ENCODE measurements around the gene PLK3. TPM values are rescaled to one million over a fixed set of nuclear protein-coding genes. Genes with fewer than 3 reads are reported as not detected.

Gene PLK3
- total and polyA plus RNA-seq, 2 donors from 2014 or later, result 4.4 to 24.3 TPM

DNA sequence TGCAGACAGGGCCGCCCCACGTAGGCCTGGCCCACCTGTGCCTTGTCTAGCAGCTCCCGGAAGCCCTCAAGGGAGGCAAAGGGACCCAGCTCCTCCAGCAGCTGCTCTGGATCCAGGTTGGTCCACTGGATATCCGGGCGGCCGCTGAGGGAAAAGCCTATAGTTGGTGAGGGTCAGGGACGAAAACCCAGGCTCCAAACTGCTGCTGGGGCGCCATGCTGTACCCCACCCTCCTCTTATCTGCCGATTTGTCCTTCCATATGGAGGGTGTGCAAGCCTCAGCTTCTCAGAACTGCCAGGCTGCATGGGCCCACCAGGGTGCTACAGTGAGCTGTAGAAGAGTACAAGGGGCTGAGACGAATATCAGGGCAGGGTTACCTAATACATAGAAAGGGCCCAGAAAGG is 30.7 kb downstream of the PLK3 start:
- no peak for DNase-seq
- intact Hi-C loops (cut with DNase I), result loop anchor here (10.0 kb wide), 1 partner anchor 46 kb away; the partner anchor contains the start of gene BEST4
- no peak for FAIRE-seq
- TF ChIP-seq, protein P1, sequence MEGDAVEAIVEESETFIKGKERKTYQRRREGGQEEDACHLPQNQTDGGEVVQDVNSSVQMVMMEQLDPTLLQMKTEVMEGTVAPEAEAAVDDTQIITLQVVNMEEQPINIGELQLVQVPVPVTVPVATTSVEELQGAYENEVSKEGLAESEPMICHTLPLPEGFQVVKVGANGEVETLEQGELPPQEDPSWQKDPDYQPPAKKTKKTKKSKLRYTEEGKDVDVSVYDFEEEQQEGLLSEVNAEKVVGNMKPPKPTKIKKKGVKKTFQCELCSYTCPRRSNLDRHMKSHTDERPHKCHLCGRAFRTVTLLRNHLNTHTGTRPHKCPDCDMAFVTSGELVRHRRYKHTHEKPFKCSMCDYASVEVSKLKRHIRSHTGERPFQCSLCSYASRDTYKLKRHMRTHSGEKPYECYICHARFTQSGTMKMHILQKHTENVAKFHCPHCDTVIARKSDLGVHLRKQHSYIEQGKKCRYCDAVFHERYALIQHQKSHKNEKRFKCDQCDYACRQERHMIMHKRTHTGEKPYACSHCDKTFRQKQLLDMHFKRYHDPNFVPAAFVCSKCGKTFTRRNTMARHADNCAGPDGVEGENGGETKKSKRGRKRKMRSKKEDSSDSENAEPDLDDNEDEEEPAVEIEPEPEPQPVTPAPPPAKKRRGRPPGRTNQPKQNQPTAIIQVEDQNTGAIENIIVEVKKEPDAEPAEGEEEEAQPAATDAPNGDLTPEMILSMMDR (IDR thresholded peaks at IDR 0.05; ENCODE audit: borderline replicate concordance, extremely low read depth, insufficient read depth), result no peak
- Histone ChIP-seq H3K4me3 (ENCODE audit: low read length in 3 of 3) (no peak overlapping the region), H3K9ac (ENCODE audit: low read length in 3 of 3) (no peak overlapping the region), H3K9me3 (ENCODE audit: control insufficient read depth in 2 of 3, insufficient read depth in 1 of 3, low read length in 3 of 3) (no peaks in the 10 kb centered on the region), H3K36me3 (ENCODE audit: control insufficient read depth in 2 of 3, insufficient read depth in 3 of 3, low read length in 3 of 3) (no peaks in the 10 kb centered on the region), H3K27me3 (ENCODE audit: control insufficient read depth, insufficient read depth, low read length) (no peaks in the 10 kb centered on the region), H3K4me1 (ENCODE audit: control insufficient read depth in 2 of 3, insufficient read depth in 2 of 3, low read depth in 1 of 3, low read length in 3 of 3) (peaks cover 0 to under 1% (median 0%) of the 10 kb centered on the region in 3 donors), H3K27ac (ENCODE audit: low read depth in 2 of 2, low read length in 2 of 2) (no peak overlapping the region)

DNA sequence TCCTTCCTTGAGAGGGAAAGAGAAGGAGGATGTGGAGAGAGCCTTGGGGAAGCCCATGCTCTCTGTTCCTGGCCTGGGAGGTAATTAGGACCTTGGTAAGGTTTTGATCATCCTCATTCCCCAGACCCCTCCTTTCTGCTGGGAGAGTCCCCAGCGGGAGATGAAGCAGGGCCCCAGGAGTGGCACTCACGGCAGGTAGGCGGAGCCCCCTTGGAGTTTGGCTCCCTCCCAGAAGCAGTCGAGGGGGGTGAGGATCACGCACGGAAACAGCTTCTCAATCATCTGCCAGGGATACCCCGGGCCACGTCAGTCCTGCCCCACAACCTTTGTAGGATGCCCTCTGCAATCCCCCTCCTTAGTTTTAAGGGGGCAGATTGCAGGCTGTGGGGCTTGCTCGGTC is 31.3 kb downstream of the PLK3 start:
- FAIRE-seq (no peak), DNase-seq (no peak)
- H3K9ac ChIP-seq (ENCODE audit: low read length in 3 of 3), result no peak overlapping the region
- no peaks in the 10 kb centered on the region for H3K9me3 ChIP-seq (ENCODE audit: control insufficient read depth in 2 of 3, insufficient read depth in 1 of 3, low read length in 3 of 3)
- TF ChIP-seq, protein P1 (IDR thresholded peaks at IDR 0.05; ENCODE audit: borderline replicate concordance, extremely low read depth, insufficient read depth), result no peak
- H3K27ac ChIP-seq (ENCODE audit: low read depth in 2 of 2, low read length in 2 of 2), result no peak overlapping the region
- H3K27me3 ChIP-seq (ENCODE audit: control insufficient read depth, insufficient read depth, low read length), result no peaks in the 10 kb centered on the region
- peaks cover 0 to 2% (median 0%) of the 10 kb centered on the region in 3 donors for H3K4me1 ChIP-seq (ENCODE audit: control insufficient read depth in 2 of 3, insufficient read depth in 2 of 3, low read depth in 1 of 3, low read length in 3 of 3)
- H3K4me3 ChIP-seq (ENCODE audit: low read length in 3 of 3), result no peak overlapping the region
- H3K36me3 ChIP-seq (ENCODE audit: control insufficient read depth in 2 of 3, insufficient read depth in 3 of 3, low read length in 3 of 3), result no peaks in the 10 kb centered on the region
- intact Hi-C loops (cut with DNase I), result loop anchor here (10.0 kb wide), 1 partner anchor 47 kb away; the partner anchor contains the start of gene BEST4

DNA sequence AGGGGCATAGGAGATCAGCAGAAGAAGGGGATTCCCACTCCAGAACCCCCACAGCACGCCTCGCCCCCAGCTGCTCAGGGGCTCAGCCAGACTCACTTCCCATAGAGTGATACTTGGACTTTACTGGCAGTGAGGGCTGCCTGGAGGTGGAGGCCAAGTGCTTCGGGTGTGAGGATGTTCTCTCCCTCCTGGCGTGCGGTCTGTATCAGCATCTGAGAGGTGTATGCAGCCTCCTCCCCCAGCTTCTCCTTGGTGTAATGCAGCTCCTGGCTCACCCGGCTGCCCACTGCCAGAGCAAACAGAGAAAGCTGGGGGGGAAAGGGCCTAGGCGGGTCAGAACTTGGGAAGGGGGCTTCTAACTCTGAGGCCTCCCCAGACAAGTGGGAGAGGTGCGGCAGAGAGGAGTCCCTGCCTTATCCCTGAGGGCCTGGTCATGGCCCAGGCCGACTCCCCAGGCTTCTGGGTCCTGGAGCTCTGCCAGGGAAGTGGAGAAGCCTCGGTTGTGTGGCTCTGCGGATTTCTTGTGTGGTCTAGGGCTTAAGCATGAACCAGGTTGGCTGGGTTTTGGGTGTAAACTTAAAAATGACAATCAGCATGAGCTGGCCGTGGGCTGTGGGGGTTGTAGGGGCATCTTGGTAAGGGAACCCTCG is 32.0 kb downstream of the PLK3 start:
- Histone ChIP-seq H3K27ac (ENCODE audit: low read depth in 2 of 2, low read length in 2 of 2) (no peak overlapping the region), H3K9ac (ENCODE audit: low read length in 3 of 3) (no peak overlapping the region), H3K4me1 (ENCODE audit: control insufficient read depth in 2 of 3, insufficient read depth in 2 of 3, low read depth in 1 of 3, low read length in 3 of 3) (peaks cover 0 to 2% (median 0%) of the 10 kb centered on the region in 3 donors), H3K27me3 (ENCODE audit: control insufficient read depth, insufficient read depth, low read length) (no peaks in the 10 kb centered on the region), H3K9me3 (ENCODE audit: control insufficient read depth in 2 of 3, insufficient read depth in 1 of 3, low read length in 3 of 3) (no peaks in the 10 kb centered on the region), H3K36me3 (ENCODE audit: control insufficient read depth in 2 of 3, insufficient read depth in 3 of 3, low read length in 3 of 3) (no peaks in the 10 kb centered on the region), H3K4me3 (ENCODE audit: low read length in 3 of 3) (no peak overlapping the region)
- TF ChIP-seq, protein P1 (IDR thresholded peaks at IDR 0.05; ENCODE audit: borderline replicate concordance, extremely low read depth, insufficient read depth), result no peak
- DNase-seq (no peak), FAIRE-seq (no peak)
- intact Hi-C loops (cut with DNase I), result loop anchor here (10.0 kb wide), 1 partner anchor 47 kb away; the partner anchor contains the start of gene BEST4

All from kidney (tissue), 14 donors.